HPDE6-E6E7 (cell line): ENCODE measurements around the gene CROCC2.
A peak's percentile ranks its signal among the peaks of the same experiment; 100 is the strongest.

Source experiments
- DNase-seq: peaks from one replicate; pipeline ENCODE4 v3.0.0; 2011; ENCODE audit warnings: missing footprints; ENCODE audit errors: extremely low spot score

Gene CROCC2

DNA sequence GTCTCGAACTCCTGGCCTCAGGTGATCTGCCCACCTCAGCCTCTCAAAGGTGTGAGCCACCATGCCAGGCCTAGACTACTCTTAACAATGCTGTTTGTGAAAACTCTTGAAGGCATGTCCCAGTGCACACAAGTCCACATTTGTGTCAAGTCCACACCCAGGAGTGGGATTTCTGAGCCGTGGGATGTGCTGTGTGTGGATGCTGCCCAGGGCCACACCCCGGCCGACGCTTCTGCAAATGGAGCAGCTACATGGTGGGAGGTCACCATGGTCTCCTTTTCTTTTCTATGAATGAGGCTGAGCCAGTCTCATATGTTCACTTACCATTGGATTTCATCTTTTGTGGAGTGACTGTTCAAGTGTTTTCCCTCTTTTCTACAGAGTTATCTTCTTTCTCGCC lies 108.1 kb downstream of the CROCC2 start:
- DNase-seq: no peak

- DNase-seq: no peak
Observed at GRCh38 chr2:241014764-241015163, 108.6 kb downstream of the CROCC2 start.

DNA sequence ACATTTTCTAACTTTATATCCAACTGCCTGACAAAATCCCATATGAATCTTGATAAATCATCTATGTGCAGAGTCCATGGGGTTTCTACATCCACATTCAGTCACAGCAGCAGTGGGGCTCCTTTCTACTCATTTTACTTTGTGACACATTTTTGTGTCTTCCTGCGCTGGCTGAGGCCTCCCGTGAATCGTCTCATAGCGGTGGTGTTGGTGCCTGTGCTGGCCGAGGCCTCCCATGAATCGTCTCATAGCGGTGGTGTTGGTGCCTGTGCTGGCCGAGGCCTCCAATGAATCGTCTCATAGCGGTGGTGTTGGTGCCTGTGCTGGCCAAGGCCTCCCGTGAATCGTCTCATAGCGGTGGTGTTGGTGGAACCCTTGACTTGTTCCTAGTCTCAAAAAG lies 109.3 kb downstream of the CROCC2 start:
- no peak for DNase-seq

DNA sequence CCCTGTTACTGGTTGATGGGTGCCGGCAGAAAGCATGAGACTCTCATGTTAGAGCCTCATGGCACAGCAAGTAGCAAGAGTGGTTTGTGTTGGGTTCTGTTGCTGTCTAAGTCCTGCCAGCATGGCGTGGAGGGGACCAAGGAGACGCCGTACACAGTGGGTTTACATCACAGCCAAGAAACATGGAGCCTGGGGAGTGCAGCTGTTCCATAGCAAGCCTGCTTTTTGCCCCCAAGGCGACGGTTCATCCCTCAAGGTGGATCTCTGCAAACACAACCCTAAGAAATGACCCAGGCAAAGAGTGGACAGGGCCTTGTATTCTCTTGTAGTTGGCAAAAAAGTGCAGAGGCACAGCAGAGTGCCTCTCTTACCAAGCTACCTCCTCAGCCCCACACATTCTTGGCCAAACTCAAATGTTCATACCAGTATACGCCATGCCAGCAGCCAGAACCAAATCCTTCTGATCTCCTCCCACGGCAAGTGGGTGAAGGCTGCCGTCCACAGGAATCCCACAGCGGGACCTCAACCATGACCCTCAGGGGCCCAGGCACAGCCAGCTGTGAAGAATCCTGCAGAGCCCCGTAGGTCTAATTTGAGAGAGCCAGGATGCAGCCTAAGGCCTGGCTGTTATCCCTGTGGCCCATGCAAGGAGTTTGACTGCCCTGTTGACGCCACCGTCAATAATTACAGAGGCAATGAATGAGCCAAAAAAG lies 111.2 kb downstream of the CROCC2 start:
- no peak for DNase-seq

GRCh38 chr2:241018051-241018891 lies 112.1 kb downstream of the CROCC2 start:
- DNase-seq: no peak

- DNase-seq: no peak
Observed at GRCh38 chr2:241019441-241020139, 113.5 kb downstream of the CROCC2 start.

GRCh38 chr2:241020201-241020600 lies 114.1 kb downstream of the CROCC2 start:
- DNase-seq: no peak

DNA sequence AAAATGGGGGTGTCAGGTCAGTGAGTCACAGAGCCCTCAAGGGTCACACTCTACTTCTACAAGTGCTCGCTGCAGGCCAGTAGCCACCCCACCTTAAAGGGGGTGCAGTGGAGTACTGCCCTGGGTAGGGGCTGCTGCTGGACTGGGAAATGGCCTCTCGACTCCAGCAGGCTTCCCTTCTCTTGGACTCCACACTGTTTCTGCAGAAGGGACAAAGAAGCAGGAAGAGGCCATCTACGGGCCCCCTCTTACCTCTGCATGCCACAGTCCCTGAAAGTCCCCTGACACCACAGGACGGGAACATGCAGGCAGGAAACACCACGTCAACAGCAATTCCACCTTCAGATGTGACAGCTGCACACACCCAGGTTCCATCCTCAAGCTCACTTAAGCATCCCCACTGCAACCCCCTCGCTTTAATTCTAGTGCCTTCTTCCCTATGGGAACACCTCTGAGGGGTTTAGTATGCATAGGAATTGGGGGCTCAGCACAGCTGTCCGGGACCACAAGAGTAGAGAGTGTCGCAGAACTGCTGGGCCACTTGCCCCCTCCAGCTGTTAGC lies 114.6 kb downstream of the CROCC2 start:
- no peak for DNase-seq

GRCh38 chr2:241025639-241026038 lies 119.5 kb downstream of the CROCC2 start:
- DNase-seq: no peak

- no peak for DNase-seq
Observed at GRCh38 chr2:241029599-241030332, 123.6 kb downstream of the CROCC2 start.

GRCh38 chr2:241030333-241030680 lies 124.2 kb downstream of the CROCC2 start:
- no peak for DNase-seq

DNA sequence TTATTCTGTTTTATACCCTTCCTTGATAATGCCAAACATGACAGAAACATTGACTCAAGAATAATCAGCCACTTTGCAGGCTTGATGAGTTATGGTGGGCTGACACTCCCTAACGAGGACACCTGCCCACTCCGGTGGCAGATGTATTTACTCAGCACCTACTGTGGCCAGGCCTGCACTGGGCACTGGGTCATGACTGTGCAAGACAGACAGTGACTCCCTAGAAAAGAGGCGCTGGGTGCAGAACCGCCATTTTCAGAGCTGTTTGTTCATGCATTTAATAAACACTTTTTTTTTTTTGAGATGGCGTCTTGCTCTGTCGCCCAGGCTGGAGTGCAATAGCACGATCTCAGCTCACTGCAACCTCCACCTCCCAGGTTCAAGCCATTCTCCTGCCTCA lies 124.7 kb downstream of the CROCC2 start:
- DNase-seq: no peak

- no peak for DNase-seq
Observed at GRCh38 chr2:241031436-241032165, 125.5 kb downstream of the CROCC2 start.

DNA sequence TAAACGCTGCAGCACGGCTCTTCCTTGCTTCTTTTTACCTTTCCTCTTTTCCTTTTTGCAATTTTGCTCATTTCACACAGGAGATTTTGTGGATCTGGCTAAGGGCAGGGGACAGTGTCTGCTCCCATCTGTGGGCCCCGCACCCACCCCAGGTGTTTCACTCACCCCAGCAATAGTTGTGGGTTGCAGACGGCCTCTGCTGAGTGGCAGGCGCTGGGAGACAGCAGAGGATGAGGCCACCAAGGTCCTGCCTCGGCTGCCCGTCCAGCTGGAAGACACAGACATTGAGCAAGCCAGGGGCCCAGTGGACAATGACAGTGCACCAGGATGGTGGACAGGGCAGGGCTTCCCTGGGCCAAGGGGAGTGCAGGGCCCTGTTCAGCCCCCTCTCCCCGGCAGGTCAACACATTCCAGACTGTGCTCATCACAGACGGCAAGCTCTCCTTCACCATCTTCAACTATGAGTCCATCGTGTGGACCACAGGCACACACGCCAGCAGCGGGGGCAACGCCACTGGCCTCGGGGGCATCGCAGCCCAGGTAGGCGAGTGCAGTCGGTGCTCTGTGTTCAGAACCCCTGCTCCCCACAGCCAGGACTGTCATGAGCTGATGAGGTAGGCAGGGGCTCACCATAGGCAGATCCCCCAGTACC lies 127.3 kb downstream of the CROCC2 start:
- DNase-seq: no peak

- no peak for DNase-seq
Observed at GRCh38 chr2:241033994-241034393, 127.9 kb downstream of the CROCC2 start.

GRCh38 chr2:241034490-241035141 lies 128.5 kb downstream of the CROCC2 start:
- no peak for DNase-seq

- DNase-seq: no peak
Observed at GRCh38 chr2:241035142-241035817, 129.1 kb downstream of the CROCC2 start.

DNA sequence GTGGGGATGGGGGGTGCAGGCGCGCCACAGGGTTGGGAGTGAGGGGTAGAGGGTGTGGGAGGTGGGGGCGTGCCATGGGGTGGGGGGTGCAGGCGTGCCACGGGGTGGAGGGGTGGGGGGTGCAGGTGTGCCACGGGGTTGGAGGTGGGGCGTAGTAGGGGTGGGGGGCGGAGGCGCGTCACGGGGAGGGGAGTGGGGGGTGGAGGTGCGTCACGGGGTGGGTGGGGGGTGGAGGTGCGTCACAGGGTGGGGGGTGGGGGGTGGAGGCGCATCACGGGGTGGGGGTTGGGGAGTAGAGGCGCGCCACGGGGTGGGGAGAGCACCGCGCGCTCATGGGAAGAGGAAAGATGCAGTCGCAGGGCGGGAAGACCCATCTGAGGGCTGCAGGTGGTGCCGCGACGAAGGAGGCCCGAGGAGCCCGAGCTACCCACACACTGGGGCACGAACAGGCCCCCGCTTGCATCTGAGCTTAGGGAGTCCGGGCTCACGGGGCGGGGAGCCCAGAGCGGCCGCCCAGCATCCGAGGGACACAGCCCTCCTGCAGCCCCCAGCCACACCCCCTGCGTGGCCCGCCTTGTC lies 129.8 kb downstream of the CROCC2 start:
- DNase-seq: no peak

GRCh38 chr2:241036397-241036963 lies 130.3 kb downstream of the CROCC2 start:
- DNase-seq: peak; percentile 15
